Astrocyte (in vitro differentiated cells and primary cell): ENCODE measurements around the gene PTH2R. TPM values are rescaled to one million over a fixed set of nuclear protein-coding genes. Genes with fewer than 3 reads are reported as not detected.
"Not testable (repeated sequence)": the region's sequence is repeated elsewhere in the genome, so short reads cannot be mapped to it uniquely, and the experiment has no call there.

Source experiments
- DNase-seq: peaks from one replicate; pipeline ENCODE4 v3.0.0-alpha.2; 2010; ENCODE audit warnings: low read depth
- FAIRE-seq: peaks from 2 replicates; lab custom pipeline; 2011; peaks lifted over from hg19 to GRCh38; lab: Jason Lieb, UNC
- H2AFZ ChIP-seq: 2 replicates; pipeline ENCODE4 v1.6.0; 2012; ENCODE audit warnings: low read depth, low read length, inconsistent platforms
- H3K27ac ChIP-seq: 2 replicates; pipeline ENCODE4 v1.5.1; 2011; ENCODE audit warnings: low read depth, low read length, inconsistent platforms
- H3K27me3 ChIP-seq: 2 replicates; pipeline ENCODE4 v1.6.0; 2011; ENCODE audit warnings: low read length, inconsistent platforms; ENCODE audit not compliant: insufficient read depth
- H3K36me3 ChIP-seq: 2 replicates; pipeline ENCODE4 v1.5.1; 2011; ENCODE audit warnings: low read length, inconsistent platforms; ENCODE audit not compliant: insufficient read depth
- H3K4me1 ChIP-seq: 2 replicates; pipeline ENCODE4 v1.5.1; 2011; ENCODE audit warnings: low read length, inconsistent platforms; ENCODE audit not compliant: insufficient read depth
- H3K4me2 ChIP-seq: 2 replicates; pipeline ENCODE4 v1.6.0; 2012; ENCODE audit warnings: low read length, inconsistent platforms
- H3K4me3 ChIP-seq: 2 replicates; pipeline ENCODE4 v1.5.1; 2011; ENCODE audit warnings: low read depth, mild to moderate bottlenecking, low read length, inconsistent platforms; ENCODE audit not compliant: insufficient read depth
- H3K79me2 ChIP-seq: 2 replicates; pipeline ENCODE4 v1.6.0; 2012; ENCODE audit warnings: mild to moderate bottlenecking, low read length, inconsistent platforms; ENCODE audit not compliant: insufficient read depth
- H3K9ac ChIP-seq: 2 replicates; pipeline ENCODE4 v1.6.0; 2012; ENCODE audit warnings: mild to moderate bottlenecking, low read length, inconsistent platforms
- H3K9me3 ChIP-seq: 2 replicates; pipeline ENCODE4 v1.5.1; 2012; ENCODE audit warnings: low read depth, mild to moderate bottlenecking, low read length, inconsistent platforms; ENCODE audit not compliant: insufficient read depth
- H4K20me1 ChIP-seq: 2 replicates; pipeline ENCODE4 v1.6.0; 2012; ENCODE audit warnings: low read length, inconsistent platforms; ENCODE audit not compliant: insufficient read depth
- H3K27ac Mint-ChIP-seq: one replicate; pipeline ENCODE4 v1.8.0; 2021; ENCODE audit warnings: mild to moderate bottlenecking, mixed read lengths; ENCODE audit not compliant: unreplicated experiment
- H3K27me3 Mint-ChIP-seq: one replicate; pipeline ENCODE4 v1.8.0; 2021; ENCODE audit warnings: low read depth, mixed read lengths; ENCODE audit not compliant: unreplicated experiment
- H3K36me3 Mint-ChIP-seq: one replicate; pipeline ENCODE4 v1.8.0; 2021; ENCODE audit warnings: low read depth, mixed read lengths; ENCODE audit not compliant: unreplicated experiment
- H3K4me1 Mint-ChIP-seq: one replicate; pipeline ENCODE4 v1.8.0; 2021; ENCODE audit warnings: low read depth, mixed read lengths; ENCODE audit not compliant: unreplicated experiment
- H3K4me3 Mint-ChIP-seq: one replicate; pipeline ENCODE4 v1.8.0; 2021; ENCODE audit warnings: mild to moderate bottlenecking, moderate library complexity, mixed read lengths; ENCODE audit not compliant: unreplicated experiment
- H3K9me3 Mint-ChIP-seq: one replicate; pipeline ENCODE4 v1.8.0; 2021; ENCODE audit warnings: mild to moderate bottlenecking, mixed read lengths; ENCODE audit not compliant: unreplicated experiment
- CTCF ChIP-seq: IDR thresholded peaks from 2 replicates; pipeline ENCODE4 v1.5.1; 2011; ENCODE audit warnings: low read depth, mild to moderate bottlenecking, inconsistent platforms, low read length, moderate library complexity; ENCODE audit not compliant: insufficient read depth
- EZH2 ChIP-seq: IDR thresholded peaks from 2 replicates; pipeline ENCODE4 v1.6.1; 2012; ENCODE audit warnings: mild to moderate bottlenecking, low read length, inconsistent platforms; ENCODE audit not compliant: insufficient read depth
- total RNA-seq: library from RNA; stranded (reverse); gene quantifications from 2 replicates; pipeline ENCODE4 v1.2.1, GENCODE V29; 2021

The PTH2R gene
- total RNA-seq, 1 donor from 2014 or later, result not detected

DNA sequence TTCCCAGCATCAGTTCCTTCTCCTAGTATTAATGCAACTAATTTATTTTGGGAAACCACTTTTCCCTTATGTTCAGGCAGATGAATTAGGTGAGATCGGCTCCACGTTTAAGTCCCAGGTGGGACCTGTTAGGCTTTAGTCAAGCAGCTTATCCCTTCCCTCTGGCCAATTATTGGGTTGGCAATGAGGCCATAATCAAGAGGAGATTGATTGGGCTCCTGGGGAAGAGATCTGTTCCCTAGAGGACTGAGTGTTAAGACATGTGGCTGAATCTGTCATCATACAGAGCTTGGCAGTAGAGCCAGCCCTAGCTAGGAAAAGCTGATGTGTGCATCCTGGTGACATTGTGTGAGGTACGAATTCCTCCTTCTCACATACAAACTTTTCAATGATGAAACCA, 104.4 kb downstream of the PTH2R start:
- Histone ChIP-seq H3K27me3 (no peaks in the 10 kb centered on the region), H2AFZ (no peak overlapping the region), H3K27ac (no peak overlapping the region), H3K9ac (no peak overlapping the region), H3K79me2 (no peaks in the 10 kb centered on the region), H3K36me3 (no peaks in the 10 kb centered on the region), H3K4me3 (no peak overlapping the region), H4K20me1 (no peaks in the 10 kb centered on the region), H3K4me1 (no peaks in the 10 kb centered on the region), H3K9me3 (no peaks in the 10 kb centered on the region), H3K4me2 (no peak overlapping the region)
- no peak for DNase-seq
- TF ChIP-seq EZH2 (no peak), CTCF (no peak)
- H3K27me3 Mint-ChIP-seq, result no peaks in the 10 kb centered on the region
- no peaks in the 10 kb centered on the region for H3K4me1 Mint-ChIP-seq
- no peaks in the 10 kb centered on the region for H3K36me3 Mint-ChIP-seq
- H3K4me3 Mint-ChIP-seq, result no peak overlapping the region
- FAIRE-seq, result no peak
- peaks cover 8% of the 10 kb centered on the region for H3K9me3 Mint-ChIP-seq
- no peak overlapping the region for H3K27ac Mint-ChIP-seq

GRCh38 chr2:208511573-208511972, 105.0 kb downstream of the PTH2R start:
- Mint-ChIP-seq H3K9me3 (peaks cover 8% of the 10 kb centered on the region), H3K4me1 (no peaks in the 10 kb centered on the region), H3K36me3 (no peaks in the 10 kb centered on the region), H3K27me3 (no peaks in the 10 kb centered on the region), H3K4me3 (no peak overlapping the region), H3K27ac (no peak overlapping the region)
- Histone ChIP-seq H3K27me3 (no peaks in the 10 kb centered on the region), H2AFZ (no peak overlapping the region), H3K4me1 (no peaks in the 10 kb centered on the region), H3K9me3 (no peaks in the 10 kb centered on the region), H4K20me1 (no peaks in the 10 kb centered on the region), H3K27ac (no peak overlapping the region), H3K36me3 (no peaks in the 10 kb centered on the region), H3K79me2 (no peaks in the 10 kb centered on the region), H3K9ac (no peak overlapping the region), H3K4me3 (no peak overlapping the region), H3K4me2 (no peak overlapping the region)
- TF ChIP-seq CTCF (no peak), EZH2 (no peak)
- DNase-seq, result no peak
- FAIRE-seq, result no peak

DNA sequence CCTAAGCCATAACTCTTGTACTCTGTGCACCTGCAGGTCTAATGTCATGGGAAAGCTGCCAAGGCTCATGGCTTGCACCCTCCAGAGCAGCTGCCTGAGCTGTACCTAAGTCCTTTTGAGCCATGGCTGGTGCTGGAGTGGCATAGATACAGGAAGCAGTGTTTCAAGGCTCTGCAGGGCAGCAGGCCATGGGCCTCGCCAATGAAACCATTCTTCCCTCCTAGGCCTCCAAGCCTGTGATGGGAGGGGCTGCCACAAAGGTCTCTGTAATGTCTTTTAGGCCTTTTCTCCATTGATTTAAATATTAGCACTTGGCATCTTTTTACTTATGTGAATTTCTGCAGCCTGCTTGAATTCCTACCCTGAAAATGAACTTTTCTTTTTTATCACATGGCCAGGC, 108.5 kb downstream of the PTH2R start:
- H3K27ac Mint-ChIP-seq, result no peak overlapping the region
- H3K4me3 Mint-ChIP-seq, result no peak overlapping the region
- DNase-seq (no peak), FAIRE-seq (no peak)
- TF ChIP-seq EZH2 (no peak), CTCF (no peak)
- H3K9me3 Mint-ChIP-seq, result peaks cover 6% of the 10 kb centered on the region
- H3K36me3 Mint-ChIP-seq, result no peaks in the 10 kb centered on the region
- H2AFZ ChIP-seq, result no peak overlapping the region
- no peaks in the 10 kb centered on the region for H3K27me3 ChIP-seq
- no peak overlapping the region for H3K9ac ChIP-seq
- H3K79me2 ChIP-seq, result no peaks in the 10 kb centered on the region
- H3K4me1 Mint-ChIP-seq, result no peaks in the 10 kb centered on the region
- H3K27me3 Mint-ChIP-seq, result no peaks in the 10 kb centered on the region
- no peaks in the 10 kb centered on the region for H4K20me1 ChIP-seq
- no peaks in the 10 kb centered on the region for H3K9me3 ChIP-seq
- H3K4me3 ChIP-seq, result no peak overlapping the region
- H3K27ac ChIP-seq, result no peak overlapping the region
- no peaks in the 10 kb centered on the region for H3K36me3 ChIP-seq
- no peak overlapping the region for H3K4me2 ChIP-seq
- H3K4me1 ChIP-seq, result no peaks in the 10 kb centered on the region

GRCh38 chr2:208523069-208523468, 116.5 kb downstream of the PTH2R start:
- H3K27ac ChIP-seq, H3K9me3 Mint-ChIP-seq, H3K9ac ChIP-seq, H2AFZ ChIP-seq, H3K4me3 Mint-ChIP-seq, H3K4me2 ChIP-seq, H3K36me3 Mint-ChIP-seq, H3K4me1 ChIP-seq, H3K27me3 Mint-ChIP-seq, H3K27ac Mint-ChIP-seq, H4K20me1 ChIP-seq, H3K4me3 ChIP-seq, H3K9me3 ChIP-seq, H3K4me1 Mint-ChIP-seq, DNase-seq, H3K36me3 ChIP-seq, H3K27me3 ChIP-seq, FAIRE-seq, H3K79me2 ChIP-seq: not testable (repeated sequence)
